Heart left ventricle (tissue), 13 donors: ENCODE data around the gene VSIG10L.

ENCODE experiments used
- POLR2A ChIP-seq, 2 donors: fragments of 450-650 bp; IDR thresholded peaks; one replicate each; pipeline ENCODE4 v1.6.1; 2017; ENCODE audit warnings: antibody characterized with exemption in 2 of 2, mild to moderate bottlenecking in 2 of 2, moderate library complexity in 2 of 2
- TF ChIP-seq, protein P1 (sequence below), 12 donors: fragments of 200-600 bp; sonication (generic) in 4 of 12; IDR thresholded peaks; one replicate each; pipeline versions ENCODE4 v1.5.0 to v1.8.0; 2018 to 2022; ENCODE audit warnings: antibody characterized with exemption in 12 of 12, mild to moderate bottlenecking in 5 of 12
- donor health status: ischemic (EF 13 %, LVEDD 7.1; RV severe dilation, severe dysfunction).
- donor health status: DM: no; HTN: yes; CAD: no.
- donor health status: DM: no; HTN: no; CAD: no.
- donor health status: ischemic (EF 25% LVEDD 6.9; RV normal size, moderate dysfunction).
- donor health status: ischemic (EF 25% LVEDD 5.7; RV mildly dilated, moderate dysfunction).
- donor health status: ischemic (EF 35%, LVEDD 5.7; RV mildly dilated, moderate dysfunction).
- donor health status: nonischemic (EF 11% LVEDD 7.7; RV severe dilation, severe dysfunction).
- donor health status: DM: yes; HTN: yes; CAD: no.
- donor health status: PGD.
- donor health status: ischemic (EF 29% LVEDD 5.4; RV normal size, mild dysfunction).
- donor health status: nonischemic (EF 23%, LVEDD 6.1; RV moderate dilation, normal function).

DNA sequence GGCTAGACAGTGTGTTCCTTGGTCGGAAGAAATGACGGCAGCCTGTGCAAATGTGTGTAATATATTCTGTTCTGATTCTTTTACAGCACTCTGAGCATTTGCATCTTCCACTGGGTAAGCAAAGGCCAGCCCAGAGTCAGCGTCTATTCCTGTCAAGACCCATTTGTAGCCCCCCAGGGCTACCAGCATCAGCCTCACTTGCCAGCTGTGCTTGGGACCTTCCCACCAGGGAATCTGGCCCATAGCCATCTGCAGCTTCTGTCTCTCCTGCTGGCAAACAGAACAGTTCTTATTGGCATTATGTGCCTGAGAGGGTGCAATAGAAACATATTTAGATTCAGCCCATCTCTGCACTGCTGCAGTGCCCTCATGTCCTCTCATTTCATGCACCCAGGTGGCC, 36.5 kb downstream of the VSIG10L start:
- TF ChIP-seq, protein P1, sequence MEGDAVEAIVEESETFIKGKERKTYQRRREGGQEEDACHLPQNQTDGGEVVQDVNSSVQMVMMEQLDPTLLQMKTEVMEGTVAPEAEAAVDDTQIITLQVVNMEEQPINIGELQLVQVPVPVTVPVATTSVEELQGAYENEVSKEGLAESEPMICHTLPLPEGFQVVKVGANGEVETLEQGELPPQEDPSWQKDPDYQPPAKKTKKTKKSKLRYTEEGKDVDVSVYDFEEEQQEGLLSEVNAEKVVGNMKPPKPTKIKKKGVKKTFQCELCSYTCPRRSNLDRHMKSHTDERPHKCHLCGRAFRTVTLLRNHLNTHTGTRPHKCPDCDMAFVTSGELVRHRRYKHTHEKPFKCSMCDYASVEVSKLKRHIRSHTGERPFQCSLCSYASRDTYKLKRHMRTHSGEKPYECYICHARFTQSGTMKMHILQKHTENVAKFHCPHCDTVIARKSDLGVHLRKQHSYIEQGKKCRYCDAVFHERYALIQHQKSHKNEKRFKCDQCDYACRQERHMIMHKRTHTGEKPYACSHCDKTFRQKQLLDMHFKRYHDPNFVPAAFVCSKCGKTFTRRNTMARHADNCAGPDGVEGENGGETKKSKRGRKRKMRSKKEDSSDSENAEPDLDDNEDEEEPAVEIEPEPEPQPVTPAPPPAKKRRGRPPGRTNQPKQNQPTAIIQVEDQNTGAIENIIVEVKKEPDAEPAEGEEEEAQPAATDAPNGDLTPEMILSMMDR (IDR thresholded peaks at IDR 0.05) = no peak
- no peak for TF ChIP-seq POLR2A (IDR thresholded peaks at IDR 0.05)
